Effector CD4-positive, alpha-beta T cell (primary cell): ENCODE results near the gene CAPN7.

Experiments
- DNase-seq: peaks from one replicate; pipeline ENCODE4 v3.0.0-alpha.2; 2020

Gene CAPN7

GRCh38 chr3:15253023-15253697, 47.1 kb downstream of the CAPN7 start:
- DNase-seq, result no peak

GRCh38 chr3:15255215-15255614, 49.2 kb downstream of the CAPN7 start:
- no peak for DNase-seq

- DNase-seq, result no peak
Measured at GRCh38 chr3:15256861-15257341, 50.9 kb downstream of the CAPN7 start.

- DNase-seq, result no peak
Measured at GRCh38 chr3:15258720-15259119, 52.7 kb downstream of the CAPN7 start.

- DNase-seq, result no peak
Measured at GRCh38 chr3:15260531-15260930, 54.5 kb downstream of the CAPN7 start.

- no peak for DNase-seq
Measured at GRCh38 chr3:15261274-15261673, 55.2 kb downstream of the CAPN7 start.

- DNase-seq, result no peak
Measured at GRCh38 chr3:15262021-15262420, 56.0 kb downstream of the CAPN7 start.

GRCh38 chr3:15263120-15263519, 57.1 kb downstream of the CAPN7 start:
- no peak for DNase-seq

GRCh38 chr3:15263926-15264325, 57.9 kb downstream of the CAPN7 start:
- DNase-seq, result no peak

GRCh38 chr3:15264486-15264885, 58.4 kb downstream of the CAPN7 start:
- DNase-seq, result no peak

GRCh38 chr3:15265655-15266509, 59.8 kb downstream of the CAPN7 start:
- DNase-seq, result no peak

GRCh38 chr3:15266510-15267376, 60.7 kb downstream of the CAPN7 start:
- DNase-seq, result no peak

GRCh38 chr3:15267502-15267901, 61.5 kb downstream of the CAPN7 start:
- DNase-seq, result no peak

- peak; percentile 84 for DNase-seq
Measured at GRCh38 chr3:15268033-15268631, 62.1 kb downstream of the CAPN7 start.

- DNase-seq, result peak; percentile 81
Measured at GRCh38 chr3:15269091-15269989, 63.3 kb downstream of the CAPN7 start.

- DNase-seq, result no peak
Measured at GRCh38 chr3:15271030-15271429, 65.0 kb downstream of the CAPN7 start.

- DNase-seq, result peak; percentile 79
Measured at GRCh38 chr3:15271785-15272381, 65.8 kb downstream of the CAPN7 start.

- DNase-seq, result no peak
Measured at GRCh38 chr3:15272426-15273196, 66.6 kb downstream of the CAPN7 start.

- DNase-seq, result no peak
Measured at GRCh38 chr3:15273227-15273626, 67.2 kb downstream of the CAPN7 start.

- no peak for DNase-seq
Measured at GRCh38 chr3:15276028-15276724, 70.1 kb downstream of the CAPN7 start.
